Activated CD4-positive, alpha-beta T cell treated with anti-CD3 and anti-CD28 coated beads for 48 hours (primary cell): ENCODE measurements around the gene ADGRL2.

ENCODE experiments used
- DNase-seq: peaks from one replicate; pipeline ENCODE4 v3.0.0-alpha.2; 2020

Gene ADGRL2

GRCh38 chr1:81800695-81801650 is at the start of gene ADGRL2:
Gene ADGRL2 (plus strand): TSS chr1:81800934. CDS start chr1:81836985, 36,051 bp downstream.
- DNase-seq = peak; percentile 13

GRCh38 chr1:81752840-81753239 is 47.9 kb upstream of the ADGRL2 start:
- DNase-seq = no peak

GRCh38 chr1:81754424-81754823 is 46.3 kb upstream of the ADGRL2 start:
- no peak for DNase-seq

GRCh38 chr1:81756872-81757271 is 43.9 kb upstream of the ADGRL2 start:
- no peak for DNase-seq

- no peak for DNase-seq
These were observed 43.2 kb upstream of the ADGRL2 start for GRCh38 chr1:81757398-81758020.

GRCh38 chr1:81758181-81758580 is 42.6 kb upstream of the ADGRL2 start:
- no peak for DNase-seq

- DNase-seq = no peak
These were observed 40.1 kb upstream of the ADGRL2 start for GRCh38 chr1:81760477-81761097.

- DNase-seq = no peak
These were observed 25.2 kb upstream of the ADGRL2 start for GRCh38 chr1:81775510-81775909.

- no peak for DNase-seq
These were observed 19.9 kb upstream of the ADGRL2 start for GRCh38 chr1:81780705-81781454.

GRCh38 chr1:81781749-81782148 is 19.0 kb upstream of the ADGRL2 start:
- no peak for DNase-seq

GRCh38 chr1:81792184-81792583 is 8.6 kb upstream of the ADGRL2 start:
- DNase-seq = no peak

- DNase-seq = no peak
These were observed 3.0 kb upstream of the ADGRL2 start for GRCh38 chr1:81797701-81798100.

- DNase-seq = peak; percentile 6
These were observed 617 bp upstream of the ADGRL2 start for GRCh38 chr1:81799939-81800694.

GRCh38 chr1:81801651-81802456 is 1.1 kb downstream of the ADGRL2 start:
- DNase-seq = peak; percentile 5

GRCh38 chr1:81802457-81802706 is 1.6 kb downstream of the ADGRL2 start:
- DNase-seq = peak; percentile 1

GRCh38 chr1:81802707-81803430 is 2.1 kb downstream of the ADGRL2 start:
- peak; percentile 7 for DNase-seq

- no peak for DNase-seq
These were observed 2.8 kb downstream of the ADGRL2 start for GRCh38 chr1:81803431-81804110.

GRCh38 chr1:81804312-81804711 is 3.6 kb downstream of the ADGRL2 start:
- DNase-seq = no peak

GRCh38 chr1:81805537-81806431 is 5.0 kb downstream of the ADGRL2 start:
- no peak for DNase-seq
